Head of caudate nucleus (tissue), 42 donors: Measurements from ENCODE around the gene TSN.
"Not testable (repeated sequence)": the region's sequence is repeated elsewhere in the genome, so short reads cannot be mapped to it uniquely, and the experiment has no call there.

Experiments used
- DNase-seq, 42 donors: peaks; one replicate each; pipeline versions ENCODE4 v3.0.0 to v3.0.0-alpha.2; 2020 to 2021; ENCODE audit warnings: mixed read lengths in 7 of 42
- intact Hi-C: fragments of 100-400 bp; cut with DNase I; formaldehyde crosslinking; loops from one replicate; pipeline ENCODE4 v1.15.0; 2022

Gene TSN

GRCh38 chr2:121755237-121756111 is at the start of gene TSN:
Gene TSN, plus strand, starts transcription at chr2:121755651. Its CDS starts 129 bp downstream, at chr2:121755780.
- peak; percentile 95 to 99 (median 98) for DNase-seq
- intact Hi-C loops = no loop called here

- intact Hi-C loops = no loop called here
Observed at GRCh38 chr2:121705958-121706357, 49.5 kb upstream of the TSN start.

GRCh38 chr2:121707344-121707919 is 48.0 kb upstream of the TSN start:
- intact Hi-C loops = no loop called here
- DNase-seq = no peak

More at GRCh38 chr2:121705958-121706357, 49.5 kb upstream of the TSN start:
- no peak for DNase-seq

DNA sequence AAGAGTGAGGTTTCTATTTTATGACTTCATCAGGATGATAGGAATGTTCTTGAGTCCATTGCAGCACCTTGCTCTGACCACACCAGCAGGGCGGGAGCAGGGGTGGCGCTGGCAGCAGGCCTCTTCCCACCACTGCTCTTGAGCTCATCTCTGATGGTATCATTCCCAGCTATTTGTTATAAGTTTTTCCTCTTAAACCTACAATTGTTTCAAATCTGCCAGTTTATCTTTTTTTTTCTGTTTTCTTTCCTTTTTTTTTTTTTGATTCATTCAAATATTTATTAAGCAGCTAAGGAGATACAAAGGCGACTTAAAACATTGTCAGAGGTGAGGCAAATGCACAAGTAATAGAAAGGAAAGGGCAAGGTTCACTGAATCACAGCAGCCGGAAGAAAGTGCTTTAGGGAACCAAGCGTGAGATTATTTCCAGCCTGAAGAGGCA is 47.5 kb upstream of the TSN start:
- intact Hi-C loops = no loop called here

DNA sequence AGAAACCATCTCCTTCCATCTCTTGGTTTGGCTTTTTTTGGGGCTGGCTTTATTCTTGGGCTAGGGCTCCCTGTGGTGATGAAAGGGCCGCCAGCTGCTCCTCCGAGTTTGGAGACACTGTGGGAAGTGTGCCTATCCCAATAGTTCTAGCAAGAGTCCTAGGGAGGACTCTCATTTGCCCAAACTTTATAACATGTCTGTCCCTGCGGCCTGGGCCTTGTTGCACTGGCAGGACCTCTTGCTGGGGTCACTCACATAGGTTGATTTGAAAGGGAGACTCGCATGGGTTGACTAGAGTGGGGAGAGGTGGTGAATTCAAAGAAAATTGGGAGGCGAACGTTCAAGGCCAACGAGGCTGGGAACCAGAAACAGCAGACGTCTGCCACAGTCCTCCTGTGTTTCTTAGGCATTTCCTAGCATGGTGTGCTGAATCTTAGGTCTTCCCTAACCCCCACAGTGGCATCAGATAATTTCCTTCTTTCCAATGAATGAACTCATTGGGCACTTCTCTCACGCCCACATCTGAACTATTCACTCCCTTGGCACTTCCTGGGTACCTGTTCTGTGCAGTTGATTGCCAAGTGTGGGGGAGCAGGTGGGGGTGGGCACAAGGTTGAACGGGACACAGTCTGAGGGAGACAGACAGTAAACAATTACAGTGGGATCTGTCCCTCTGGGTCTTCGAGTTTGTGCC is 45.5 kb upstream of the TSN start:
- DNase-seq = no peak
- intact Hi-C loops = loop anchor here (10.0 kb wide), 1 partner anchor 305 kb away; no protein-coding TSS in a partner anchor

More for the DNA sequence above, 47.5 kb upstream of the TSN start:
- no peak for DNase-seq

DNA sequence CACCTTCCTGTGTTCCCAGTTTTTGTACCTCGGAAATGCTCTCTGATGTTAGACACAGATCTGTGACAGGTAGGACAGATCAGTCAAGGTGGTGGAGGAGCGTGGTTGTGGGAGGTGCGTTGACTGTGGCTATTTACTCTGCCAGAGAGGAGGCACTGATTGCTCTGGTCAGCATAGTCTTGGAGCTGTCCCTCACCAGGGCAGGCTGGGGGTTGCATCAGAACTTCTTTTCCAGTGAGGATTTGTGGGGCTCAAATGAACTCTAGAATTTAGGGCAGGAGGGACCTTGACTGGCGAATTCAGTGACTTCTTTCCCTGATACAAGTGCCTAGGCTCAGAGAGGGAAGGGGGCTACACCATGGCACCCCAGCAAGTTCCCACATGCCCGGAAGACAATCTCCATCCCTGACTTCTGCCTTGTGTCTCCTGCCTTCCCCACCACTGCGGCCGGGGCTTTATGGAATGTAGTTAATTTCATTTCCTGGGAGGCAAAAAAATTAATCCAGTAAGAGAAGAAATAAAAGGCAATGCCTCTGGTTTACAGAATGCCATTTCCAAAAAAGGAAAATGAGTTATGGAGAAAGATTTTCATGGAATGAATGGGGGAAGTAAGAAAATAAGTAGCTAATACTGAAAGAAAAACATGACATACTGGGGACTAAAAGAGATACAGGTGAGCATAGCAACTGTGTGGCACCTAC is 44.8 kb upstream of the TSN start:
- intact Hi-C loops = loop anchor here (10.0 kb wide), 1 partner anchor 306 kb away; no protein-coding TSS in a partner anchor
- no peak for DNase-seq

DNA sequence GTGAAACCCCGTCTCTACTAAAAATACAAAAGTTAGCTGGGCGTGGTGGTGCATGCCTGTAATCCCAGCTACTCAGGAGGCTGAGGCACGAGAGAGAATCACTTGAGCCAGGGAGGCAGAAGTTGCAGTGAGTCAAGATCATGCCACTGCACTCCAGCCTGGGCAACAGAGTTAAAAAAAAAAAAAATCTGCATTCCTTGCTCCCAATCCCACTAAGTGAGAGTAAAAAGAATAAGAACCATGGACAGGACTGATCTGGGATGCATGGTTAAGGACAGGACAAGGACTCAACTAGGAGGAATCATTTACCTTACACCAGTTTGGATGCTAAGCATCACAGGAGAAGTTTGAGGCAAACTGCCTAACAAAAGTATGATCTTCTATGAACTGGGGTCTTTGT is 44.0 kb upstream of the TSN start:
- DNase-seq = not testable (repeated sequence)
- intact Hi-C loops = loop anchor here (10.0 kb wide), 1 partner anchor 307 kb away; no protein-coding TSS in a partner anchor

DNA sequence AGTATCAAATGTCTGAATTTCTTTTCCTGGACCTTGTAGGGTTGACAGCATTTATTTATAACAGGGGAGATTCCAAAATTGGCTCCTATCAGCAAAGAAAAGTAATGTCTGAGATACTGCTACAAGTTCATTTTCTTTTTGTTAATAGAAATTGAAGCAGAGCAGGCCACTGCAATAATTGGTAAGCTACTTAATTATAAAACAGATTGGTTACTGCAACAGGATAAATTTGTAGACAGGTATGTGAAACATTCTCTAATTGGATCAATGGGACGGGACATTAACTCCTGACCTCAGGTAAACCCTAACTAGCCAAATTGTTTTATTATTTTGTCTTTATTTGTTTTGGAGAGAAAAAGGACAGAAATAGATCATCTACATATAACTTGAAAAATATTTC is 39.3 kb upstream of the TSN start:
- intact Hi-C loops = loop anchor here (10.0 kb wide), 1 partner anchor 311 kb away; no protein-coding TSS in a partner anchor
- DNase-seq = no peak

DNA sequence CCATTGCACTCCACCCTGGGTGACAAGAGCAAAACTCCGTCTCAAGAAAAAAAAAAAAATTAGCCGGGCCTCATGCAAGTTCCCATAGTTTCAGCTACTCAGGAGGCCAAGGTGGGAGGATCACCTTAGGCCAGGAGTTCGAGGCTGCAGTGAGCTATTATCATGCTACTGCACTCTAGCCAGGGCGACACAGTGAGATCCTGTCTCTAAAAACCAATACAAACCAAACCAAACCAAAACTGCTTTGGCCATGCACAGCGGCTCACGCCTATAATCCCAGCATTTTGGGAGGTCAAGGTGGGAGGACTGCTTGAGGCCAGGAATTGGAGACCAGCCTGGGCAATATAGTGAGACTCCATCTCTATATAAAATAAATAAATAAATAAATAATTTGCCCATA is 37.9 kb upstream of the TSN start:
- intact Hi-C loops = loop anchor here (10.0 kb wide), 1 partner anchor 313 kb away; no protein-coding TSS in a partner anchor
- DNase-seq = peak in 1 of 42 donors; percentile 27

GRCh38 chr2:121721926-121722325 is 33.5 kb upstream of the TSN start:
- intact Hi-C loops = loop anchor here (10.0 kb wide), 1 partner anchor 57 kb away; no protein-coding TSS in a partner anchor
- no peak for DNase-seq

DNA sequence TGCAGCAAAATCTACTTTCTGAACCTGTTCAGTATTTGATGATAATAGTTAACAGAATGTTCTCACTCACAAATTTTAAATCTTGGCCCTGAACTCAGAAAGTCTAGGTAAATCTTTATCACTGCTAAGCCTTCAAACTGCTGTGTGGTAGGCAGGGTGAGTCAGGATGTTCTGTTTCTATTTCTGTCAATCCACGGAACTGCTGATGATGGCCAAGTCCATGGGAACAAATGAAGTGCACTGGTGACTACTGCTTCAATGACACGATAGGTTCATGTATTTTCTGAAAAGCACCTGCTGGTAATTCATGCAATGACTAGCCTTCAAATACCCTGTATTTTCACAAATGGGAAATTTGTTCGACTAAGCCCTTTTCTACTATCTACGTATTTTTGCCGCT is 33.0 kb upstream of the TSN start:
- DNase-seq = peak in 11 of 42 donors; percentile 18 to 60 (median 32)
- intact Hi-C loops = loop anchor here (10.0 kb wide), 1 partner anchor 58 kb away; no protein-coding TSS in a partner anchor

DNA sequence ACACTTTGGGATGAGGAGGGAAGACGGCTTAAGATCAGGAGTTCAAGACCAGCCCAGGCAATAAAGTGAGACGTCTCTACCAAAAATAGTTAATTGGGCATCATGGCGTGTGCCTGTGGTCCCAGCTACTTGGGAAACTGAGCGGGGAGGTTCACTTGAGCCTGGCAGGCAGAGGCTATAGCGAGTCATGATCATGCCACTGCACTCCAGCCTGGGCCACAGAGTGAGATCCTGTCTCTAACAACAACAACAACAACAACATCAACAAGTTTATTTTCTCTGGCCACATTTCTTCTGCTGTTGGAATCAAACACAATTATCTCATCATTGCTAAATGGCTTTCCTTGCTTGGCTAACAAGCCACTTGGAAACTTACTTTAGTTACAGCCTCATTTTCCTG is 32.1 kb upstream of the TSN start:
- no peak for DNase-seq
- intact Hi-C loops = loop anchor here (10.0 kb wide), 1 partner anchor 59 kb away; no protein-coding TSS in a partner anchor

GRCh38 chr2:121727332-121727731 is 28.1 kb upstream of the TSN start:
- intact Hi-C loops = loop anchor here (10.0 kb wide), 1 partner anchor 63 kb away; no protein-coding TSS in a partner anchor
- no peak for DNase-seq

DNA sequence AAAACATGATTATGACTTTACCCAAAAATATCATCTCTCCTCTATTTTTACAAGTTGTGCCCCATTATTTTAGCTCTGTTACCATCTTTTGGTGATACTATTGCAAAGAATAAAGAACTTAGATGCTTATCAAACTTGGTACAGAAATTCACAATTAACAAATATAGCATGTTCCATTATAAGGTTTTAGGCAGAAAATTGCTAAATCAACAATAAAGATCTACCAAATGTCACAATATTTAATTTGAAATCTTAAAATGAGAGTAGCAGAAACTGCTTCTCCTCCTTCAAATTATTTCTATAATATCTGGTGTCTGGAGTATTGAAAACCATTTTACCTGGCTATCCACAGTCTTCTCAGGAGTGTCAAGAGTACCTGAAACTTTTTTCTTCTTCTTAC is 27.5 kb upstream of the TSN start:
- no peak for DNase-seq
- intact Hi-C loops = loop anchor here (10.0 kb wide), 1 partner anchor 63 kb away; no protein-coding TSS in a partner anchor

DNA sequence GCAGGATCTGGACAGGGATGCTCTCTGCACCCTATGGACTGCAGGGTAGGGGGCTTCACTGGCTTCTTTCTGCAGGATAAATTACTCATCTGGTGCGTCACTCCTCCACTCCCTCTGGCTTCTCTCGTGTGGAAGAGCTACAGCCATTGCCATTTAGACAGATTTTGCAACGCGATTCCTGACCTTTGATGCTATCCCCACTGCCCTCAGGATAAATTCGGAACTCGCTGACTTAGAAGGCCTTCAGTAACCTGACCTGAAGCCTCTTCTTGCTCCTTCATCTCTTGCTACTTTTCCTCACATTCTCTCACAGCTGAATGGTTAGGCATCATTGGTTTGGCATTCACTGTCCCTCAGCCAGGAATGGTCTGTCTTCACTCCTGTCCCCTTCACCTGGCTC is 24.1 kb upstream of the TSN start:
- intact Hi-C loops = loop anchor here (10.0 kb wide), 1 partner anchor 197 kb away; the partner anchor contains the start of gene RNU4ATAC
- no peak for DNase-seq

DNA sequence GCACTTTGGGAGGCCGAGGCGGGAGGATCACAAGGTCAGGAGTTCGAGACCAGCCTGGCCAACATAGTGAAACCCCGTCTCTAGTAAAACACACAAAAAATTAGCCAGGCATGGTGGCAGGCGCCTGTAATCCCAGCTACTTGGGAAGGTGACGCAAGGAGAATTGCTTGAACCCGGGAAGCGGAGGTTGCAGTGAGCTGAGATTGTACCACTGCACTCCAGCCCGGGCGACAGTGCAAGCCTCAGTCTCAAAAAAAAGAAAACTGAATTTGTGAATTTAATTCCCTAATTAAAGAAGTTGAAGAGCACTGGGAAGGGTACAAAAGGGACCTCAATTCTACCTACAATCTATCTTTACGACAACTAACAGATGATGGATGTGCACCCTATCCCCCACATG is 20.9 kb upstream of the TSN start:
- intact Hi-C loops = loop anchor here (10.0 kb wide), 1 partner anchor 200 kb away; the partner anchor contains the start of gene RNU4ATAC
- peak in 1 of 42 donors; percentile 14 for DNase-seq

DNA sequence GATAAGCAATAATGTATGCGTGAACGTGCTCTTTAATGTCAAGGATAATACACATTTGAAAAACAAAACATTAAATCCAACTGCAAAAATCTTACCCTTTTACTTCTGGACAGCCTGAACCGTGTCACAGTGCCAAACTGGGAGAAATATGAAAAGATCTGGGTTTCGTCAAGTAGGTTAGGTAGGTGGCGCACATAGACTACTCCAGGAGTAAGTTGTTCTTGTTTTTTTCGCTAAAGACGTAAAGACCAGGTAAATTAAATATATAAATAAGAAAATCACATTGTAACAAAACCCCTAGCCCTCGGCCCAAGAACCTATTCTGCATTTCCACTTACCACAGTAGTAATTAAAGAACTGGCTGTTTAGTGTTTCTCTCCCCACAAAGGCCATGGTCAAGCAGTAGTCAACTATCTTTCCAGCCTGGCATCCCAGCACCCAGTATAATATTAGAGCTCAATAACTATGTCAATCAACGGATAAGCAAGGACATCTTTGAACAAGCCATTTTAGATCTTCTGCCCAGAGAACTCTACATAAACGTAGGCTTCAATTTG is 19.9 kb upstream of the TSN start:
- DNase-seq = peak in 2 of 42 donors; percentile 36 to 42
- intact Hi-C loops = loop anchor here (10.0 kb wide), 1 partner anchor 201 kb away; the partner anchor contains the start of gene RNU4ATAC

DNA sequence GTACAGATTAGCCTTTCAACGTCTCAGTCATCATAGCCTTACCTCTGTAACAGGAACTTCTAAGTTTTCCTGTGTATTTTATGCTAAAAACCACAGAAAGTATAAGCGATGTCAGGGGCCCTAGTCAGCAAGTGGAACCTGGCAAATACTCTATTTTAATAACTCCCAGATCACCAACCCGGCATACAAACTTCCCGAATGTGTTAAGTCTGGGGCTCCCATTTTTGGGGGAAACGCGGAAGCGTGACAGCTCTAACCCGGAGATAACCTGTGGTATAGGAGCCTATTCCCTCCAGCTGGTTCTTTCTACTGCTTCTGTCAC is 19.4 kb upstream of the TSN start:
- DNase-seq = peak in 3 of 42 donors; percentile 13 to 41 (median 18)
- intact Hi-C loops = loop anchor here (10.0 kb wide), 1 partner anchor 201 kb away; the partner anchor contains the start of gene RNU4ATAC
